Bone marrow (tissue), 2 donors: Measurements from ENCODE around the gene CAMK2B.
A peak's percentile ranks its signal among the peaks of the same experiment; 100 is the strongest.

Experiments used
- DNase-seq, 2 donors: peaks; one replicate each; lab custom pipeline; 2025; lab: John Stamatoyannopoulos, UW

CAMK2B gene

DNA sequence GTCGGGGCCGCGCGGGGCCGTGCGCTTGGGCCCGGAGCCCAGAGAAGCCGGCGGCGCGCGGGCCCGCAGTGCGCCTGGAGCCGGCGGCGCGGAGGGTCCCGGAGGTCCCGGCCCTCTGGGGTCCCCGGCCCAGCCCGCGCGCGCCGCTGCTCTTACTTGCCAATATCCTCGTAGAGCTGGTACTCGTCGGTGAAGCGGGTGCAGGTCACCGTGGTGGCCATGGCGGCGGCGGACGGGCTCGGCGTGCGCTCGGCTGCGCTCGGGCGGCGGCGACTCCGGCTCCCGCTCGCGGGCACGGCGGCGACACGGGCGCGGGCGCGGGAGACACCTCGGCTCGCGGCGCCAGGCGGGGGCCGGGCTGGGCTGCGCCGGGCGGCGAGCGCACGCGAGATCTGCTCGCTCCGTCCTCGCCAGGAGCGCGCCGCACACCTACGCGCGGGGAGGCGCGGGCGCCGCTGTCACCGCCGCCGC, at the start of gene CAMK2B:
Gene CAMK2B, minus strand, starts transcription at position 394 of the 471 bp plus-strand sequence. Its CDS starts 173 bp downstream, at position 221.
- no peak for DNase-seq

DNA sequence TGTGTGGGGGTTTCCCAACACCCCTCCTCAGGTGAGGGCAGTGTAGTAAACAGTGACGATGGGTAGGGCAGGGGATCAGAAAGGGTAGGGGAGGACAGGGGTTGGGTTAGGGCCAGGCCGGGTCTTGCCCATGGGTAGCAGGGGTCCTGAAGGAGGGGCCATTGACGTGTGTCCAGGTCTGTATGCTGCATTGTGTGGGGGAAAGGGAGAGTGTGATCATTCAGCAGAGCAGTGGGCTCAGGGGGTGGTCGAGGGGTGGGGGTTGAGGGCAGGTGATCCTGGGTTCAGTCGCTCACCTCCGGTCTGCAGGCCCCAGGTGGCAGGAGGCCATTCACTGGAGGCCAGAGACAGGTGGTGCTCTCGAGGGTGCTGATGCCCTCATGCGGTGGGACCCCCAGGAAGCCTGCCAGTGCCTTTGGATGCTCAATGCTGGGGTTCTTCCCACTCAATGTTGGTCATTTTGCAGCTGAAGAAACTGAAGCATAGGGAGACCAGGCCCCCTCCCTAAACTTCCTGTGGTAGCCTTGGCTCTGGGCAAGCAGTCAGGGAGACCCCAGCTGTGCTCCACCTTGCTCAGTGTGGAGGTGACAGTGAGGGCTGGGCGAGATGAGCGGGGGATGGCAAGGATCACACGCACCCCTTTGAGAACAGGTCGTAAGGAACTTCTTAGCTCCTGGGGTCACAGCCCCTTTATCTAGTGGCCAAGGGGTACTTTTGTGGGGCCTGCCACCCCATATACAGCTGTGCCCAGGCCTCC, 48.8 kb upstream of the CAMK2B start:
- no peak for DNase-seq

DNA sequence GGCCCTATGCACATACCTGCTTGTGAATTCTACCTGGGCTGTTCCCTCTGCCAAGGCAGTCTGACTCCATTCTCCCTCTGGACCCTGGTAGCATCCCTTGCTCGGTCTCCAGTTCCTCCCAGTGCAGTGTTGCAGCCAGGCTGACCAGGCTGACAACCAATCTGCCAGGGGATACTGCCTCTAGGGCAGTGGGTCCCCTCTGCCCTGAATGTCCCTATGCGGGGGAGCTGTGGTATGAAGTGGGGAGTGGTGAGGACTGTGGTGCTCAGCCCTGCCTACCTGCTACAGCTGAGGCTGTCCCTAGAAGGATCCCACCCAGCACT, 48.0 kb upstream of the CAMK2B start:
- no peak for DNase-seq

DNA sequence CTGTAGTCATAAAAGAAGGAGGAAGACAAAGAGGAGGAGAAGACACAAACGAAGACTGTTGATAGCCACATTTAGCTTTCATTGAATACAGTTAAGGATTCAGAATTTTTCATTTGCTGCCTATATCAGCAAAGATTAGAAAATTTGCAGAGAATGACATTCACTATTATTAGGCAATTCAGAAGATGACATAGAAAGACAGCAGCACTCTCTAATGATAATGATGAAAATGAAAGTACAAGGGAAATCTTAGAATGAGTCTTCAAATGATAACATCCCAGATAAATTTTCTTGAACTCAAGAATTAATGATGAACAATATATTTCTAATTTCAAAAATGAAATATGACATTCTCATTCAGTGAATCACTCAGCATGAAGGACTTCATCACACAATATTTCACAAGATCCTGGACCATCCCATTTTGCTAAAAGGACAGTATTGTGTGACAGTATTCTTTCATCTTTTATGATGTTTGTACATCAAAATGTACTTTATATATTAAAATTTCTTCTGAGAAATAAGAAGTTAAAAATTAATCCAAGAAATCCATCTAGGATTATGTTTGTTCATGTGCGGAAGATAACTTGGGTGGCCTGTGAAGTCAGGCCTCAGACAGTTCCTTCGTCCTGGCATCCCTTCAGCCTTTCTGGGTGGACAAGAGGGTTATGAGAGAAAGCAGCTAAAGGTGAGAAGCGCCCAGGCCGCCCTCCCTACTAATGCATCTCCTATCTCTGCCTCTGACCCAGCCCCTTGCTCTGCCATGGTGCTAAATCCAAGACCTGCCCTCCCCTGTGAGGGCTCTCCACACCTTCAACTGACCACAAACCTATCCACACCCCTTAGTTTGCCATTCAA, 47.4 kb upstream of the CAMK2B start:
- no peak for DNase-seq

DNA sequence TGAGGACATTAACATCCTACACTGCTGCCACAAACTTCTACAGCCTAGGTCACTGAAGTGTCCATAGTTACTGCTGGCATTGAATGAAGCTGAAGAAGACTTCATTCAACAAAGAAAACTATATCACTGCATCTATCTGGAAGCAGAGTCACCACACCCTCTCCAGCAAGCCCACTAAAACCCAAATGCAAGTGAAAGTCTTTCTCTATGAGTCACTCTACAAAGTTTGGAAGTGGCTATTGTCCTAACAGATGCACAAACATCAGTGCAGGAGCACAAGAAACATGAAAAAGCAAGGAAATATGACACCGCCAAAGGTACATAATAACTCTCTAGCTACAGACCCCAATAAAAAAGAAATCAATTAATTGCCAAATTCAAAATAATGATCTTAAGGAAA, 43.5 kb upstream of the CAMK2B start:
- no peak for DNase-seq

DNA sequence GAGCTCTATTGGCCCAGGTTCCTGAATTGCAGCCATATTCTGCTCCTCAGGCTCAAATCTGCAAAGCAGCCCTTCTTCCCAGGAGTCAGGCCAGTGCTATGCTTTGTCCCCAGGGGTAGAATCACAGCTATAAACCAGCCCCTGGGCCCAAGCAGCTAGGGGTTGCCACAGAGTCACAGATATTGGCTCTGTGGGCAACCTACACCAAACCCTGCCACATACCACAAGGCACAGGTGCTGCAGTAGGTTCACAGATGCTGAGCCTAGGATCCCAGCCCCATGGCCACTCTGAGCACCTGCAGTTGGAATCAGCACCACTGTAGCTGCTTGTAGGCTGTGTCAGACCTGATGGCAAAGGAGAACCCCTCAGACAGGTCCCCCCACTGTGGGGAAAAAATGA, 43.1 kb upstream of the CAMK2B start:
- DNase-seq: no peak

DNA sequence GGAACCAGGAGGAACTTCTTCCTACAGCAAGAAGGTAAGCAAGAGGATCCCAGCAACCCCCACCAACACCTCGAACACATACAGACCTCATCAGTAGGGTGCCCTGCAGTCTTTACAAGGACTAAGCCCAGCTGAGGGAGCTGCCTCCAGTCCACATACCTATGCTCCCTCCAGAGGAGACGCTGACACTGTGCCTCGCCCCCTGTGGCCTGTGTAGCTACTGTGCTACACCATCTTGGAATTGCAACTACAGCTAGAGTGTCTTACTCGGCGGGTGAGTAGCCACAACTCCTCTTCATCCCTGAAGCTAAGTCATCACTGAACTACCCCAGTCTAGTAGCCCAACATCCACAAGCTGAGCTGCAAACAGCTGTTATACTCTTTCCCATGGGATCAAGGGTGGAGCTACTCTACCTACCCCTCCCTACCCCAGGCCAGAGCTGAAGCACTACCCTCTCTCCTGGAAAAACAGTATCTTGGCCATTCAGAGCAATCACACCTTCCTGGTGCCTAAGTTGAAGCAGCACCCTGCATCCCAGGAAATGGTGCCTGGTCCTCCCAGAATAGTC, 42.2 kb upstream of the CAMK2B start:
- DNase-seq: no peak

DNA sequence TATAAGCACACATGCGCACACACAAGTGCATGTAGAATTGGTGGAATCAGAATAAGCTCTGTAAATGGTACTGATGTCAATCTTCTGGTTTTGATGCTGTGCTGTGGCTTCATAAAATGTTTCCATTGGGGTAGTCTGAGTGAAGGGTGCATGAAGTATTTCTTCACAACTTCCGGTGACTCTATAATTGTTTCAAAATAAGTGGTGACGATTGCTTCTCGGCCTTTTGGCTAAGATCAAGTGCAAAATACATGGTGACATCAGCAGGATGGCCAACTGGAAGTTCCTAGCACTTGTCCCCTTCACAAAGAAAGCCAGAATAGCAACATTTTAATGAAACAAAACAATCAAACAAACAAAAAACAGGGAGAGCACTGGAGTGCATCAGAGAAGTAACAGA, 41.6 kb upstream of the CAMK2B start:
- no peak for DNase-seq

DNA sequence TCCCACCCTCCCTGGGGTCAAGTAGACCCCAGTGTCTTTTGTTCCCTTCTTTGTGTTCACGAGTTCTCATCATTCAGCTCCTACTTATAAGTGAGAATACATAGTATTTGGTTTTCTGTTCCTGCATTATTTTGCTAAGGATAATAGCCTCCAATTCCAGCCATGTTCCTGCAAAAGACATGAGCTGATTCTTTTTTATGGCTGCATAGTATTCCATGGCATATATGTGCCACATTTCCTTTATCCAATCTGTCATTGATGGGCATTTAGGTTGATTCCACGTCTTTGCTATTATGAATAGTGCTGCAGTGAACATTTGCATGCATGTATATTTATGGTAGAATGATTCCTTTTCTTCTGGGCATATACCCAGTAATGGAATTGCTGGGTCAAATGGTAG, 28.3 kb upstream of the CAMK2B start:
- DNase-seq: no peak

DNA sequence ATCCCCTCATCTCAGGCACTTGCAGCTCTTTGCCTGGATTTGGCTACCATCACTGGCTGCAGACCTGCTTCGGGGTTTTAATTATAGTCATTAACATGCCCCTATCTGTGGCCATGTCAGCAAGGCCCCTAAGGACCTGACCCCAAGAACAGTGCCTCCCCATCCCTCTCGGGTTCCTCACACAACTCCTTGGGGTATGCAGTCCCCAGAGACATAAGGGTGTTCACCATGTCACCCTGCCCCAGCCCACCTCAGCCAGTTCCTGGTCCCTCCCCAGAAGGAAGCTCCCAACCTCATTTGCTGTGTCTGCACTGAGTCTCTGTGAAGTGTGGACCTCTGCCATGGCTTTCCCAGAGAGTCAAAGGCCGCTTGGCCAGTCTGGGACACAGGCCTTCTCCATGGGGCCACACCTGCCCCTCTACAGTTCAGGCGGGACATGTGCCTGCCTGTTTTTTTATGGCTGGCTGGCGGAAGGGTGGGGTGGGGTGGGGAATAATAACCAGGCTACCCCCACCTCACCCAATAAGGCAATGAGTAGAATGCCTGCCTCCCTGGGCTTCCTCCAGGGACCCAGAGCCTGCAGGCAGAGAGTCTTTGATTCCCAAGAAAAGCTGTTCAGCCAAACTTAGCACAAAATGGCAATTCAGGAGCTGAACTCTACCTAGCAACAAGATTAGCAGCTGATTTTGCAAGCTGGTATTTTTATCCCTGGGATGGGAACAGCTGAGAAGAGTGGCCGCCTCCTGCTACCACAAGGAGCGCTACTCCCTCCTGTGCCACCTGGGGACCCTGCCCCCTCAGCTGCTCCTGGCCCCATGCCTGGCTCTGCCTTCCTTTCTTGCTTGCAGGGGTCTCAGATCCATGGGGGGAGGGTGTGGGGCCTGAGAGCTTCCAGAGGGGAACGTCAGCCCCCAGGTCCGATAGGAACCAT, 23.7 kb upstream of the CAMK2B start:
- no peak for DNase-seq

DNA sequence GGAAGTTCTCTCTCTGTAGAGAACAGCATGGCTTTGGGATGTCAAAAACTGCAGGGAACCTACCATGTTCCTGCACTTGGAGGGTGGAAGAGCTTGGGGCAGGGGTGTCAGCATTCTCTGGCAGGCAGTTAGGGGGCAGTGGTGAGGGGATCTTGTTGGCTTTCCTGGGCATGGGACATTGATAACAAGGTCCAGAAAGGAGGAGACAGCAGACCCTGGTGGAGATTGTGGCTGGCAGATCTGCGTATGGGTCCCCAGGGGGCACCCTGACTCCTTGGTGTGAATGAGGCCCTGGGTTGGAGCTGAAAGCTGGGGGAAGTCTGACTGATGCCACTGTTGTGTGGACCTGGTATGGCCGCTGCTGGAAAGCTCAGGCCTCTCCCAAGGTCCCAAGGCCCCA, 22.9 kb upstream of the CAMK2B start:
- peak in 1 of 2 donors; percentile 21 for DNase-seq

DNA sequence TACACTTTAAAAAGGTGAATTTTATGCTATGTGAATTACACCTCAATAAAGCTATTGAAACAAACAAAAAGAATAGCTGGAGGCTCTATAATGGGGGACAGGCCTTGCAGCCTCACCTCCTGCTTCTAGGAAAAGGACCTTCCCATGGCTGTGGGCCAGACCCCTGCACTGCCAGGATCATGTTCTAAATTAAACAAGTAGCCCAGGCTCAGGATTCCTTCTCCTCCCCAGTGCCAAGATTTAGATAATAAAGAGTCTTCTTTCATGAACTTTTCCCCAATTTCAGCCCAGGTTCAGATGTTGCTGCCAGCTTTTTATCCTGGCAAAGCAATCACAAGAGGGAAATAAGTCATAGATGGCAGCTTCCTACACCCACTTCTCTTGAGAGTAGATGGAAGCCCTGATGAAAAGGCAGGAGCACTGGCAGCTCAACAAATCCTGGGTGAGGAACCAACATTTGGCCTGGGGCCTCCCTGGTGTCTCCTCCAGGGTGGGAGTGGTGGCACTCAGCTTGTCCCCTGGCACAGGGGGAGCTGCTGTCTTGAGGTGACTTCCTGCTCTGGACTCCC, 22.2 kb upstream of the CAMK2B start:
- no peak for DNase-seq

DNA sequence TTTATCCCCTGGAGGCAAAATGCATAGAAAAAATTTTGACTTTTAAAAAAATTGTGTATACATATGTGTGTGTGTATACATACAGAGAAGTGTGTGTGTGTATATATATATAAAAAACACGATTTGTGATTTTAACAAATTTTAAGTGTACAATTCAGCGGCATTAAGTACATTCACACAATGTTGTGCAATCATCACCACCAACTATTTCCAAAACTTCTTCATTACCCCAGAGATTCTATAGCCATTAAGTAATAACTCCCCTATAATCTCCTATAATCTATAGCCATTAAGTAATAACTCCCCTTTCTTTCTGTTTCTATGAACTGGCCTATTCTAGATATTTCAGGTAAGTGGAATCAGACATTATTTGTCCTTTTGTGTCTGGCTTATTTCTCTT, 20.7 kb upstream of the CAMK2B start:
- no peak for DNase-seq

DNA sequence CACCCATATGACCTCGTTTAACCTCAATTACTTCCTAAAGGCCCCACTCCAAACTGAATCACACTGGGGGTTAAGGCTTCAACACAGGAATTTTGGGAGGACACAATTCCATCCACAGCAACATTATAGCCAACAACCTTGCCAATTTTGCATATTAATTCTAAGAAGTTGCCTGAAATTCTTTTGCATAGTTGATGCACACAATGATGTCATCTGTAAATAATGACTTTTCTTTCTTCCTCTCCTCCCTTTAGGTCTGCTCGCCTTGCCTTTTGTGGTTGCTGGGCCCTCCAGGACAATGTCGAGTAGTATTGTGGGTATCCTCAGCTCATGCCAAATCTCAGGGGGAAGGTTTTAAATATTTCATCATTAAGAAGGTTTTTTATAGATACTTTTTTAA, 16.0 kb upstream of the CAMK2B start:
- no peak for DNase-seq

DNA sequence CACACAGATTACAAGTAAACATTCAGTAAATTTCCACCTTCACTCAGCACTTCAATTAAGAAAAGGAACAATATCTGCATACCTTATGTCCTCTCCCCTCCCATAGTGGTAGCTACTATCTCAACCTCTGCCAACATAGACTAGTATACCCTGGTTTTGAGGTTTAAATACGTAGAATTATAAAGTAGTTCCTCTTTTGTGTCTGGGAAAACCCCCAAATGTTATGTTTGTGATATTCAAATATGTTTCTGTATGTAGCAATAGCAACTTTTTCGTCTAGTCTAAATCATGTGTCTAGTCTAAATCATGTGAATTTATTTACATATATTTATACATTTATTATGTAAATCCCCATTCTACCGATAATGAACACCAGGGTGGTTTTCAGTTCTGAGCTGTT, 13.2 kb upstream of the CAMK2B start:
- DNase-seq: no peak

DNA sequence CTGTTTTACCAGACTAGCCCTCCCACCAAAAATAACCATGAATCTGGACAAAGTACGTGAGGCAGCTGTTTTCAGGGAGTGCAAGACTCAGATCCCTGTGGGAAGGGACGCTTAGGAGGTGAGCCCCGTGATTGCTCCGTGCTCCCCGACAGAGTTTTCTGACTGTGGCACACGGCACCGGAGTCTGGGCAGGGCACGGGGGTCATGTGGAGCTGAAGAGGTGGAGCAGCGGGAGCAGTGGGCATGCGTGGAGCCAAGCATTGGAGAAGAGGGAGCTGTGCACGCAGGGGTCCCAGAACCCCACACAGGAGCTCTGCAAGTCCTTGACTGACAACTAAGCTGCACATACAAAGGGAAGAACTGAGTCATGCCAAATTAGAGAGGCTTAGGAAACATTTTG, 11.1 kb upstream of the CAMK2B start:
- DNase-seq: no peak

DNA sequence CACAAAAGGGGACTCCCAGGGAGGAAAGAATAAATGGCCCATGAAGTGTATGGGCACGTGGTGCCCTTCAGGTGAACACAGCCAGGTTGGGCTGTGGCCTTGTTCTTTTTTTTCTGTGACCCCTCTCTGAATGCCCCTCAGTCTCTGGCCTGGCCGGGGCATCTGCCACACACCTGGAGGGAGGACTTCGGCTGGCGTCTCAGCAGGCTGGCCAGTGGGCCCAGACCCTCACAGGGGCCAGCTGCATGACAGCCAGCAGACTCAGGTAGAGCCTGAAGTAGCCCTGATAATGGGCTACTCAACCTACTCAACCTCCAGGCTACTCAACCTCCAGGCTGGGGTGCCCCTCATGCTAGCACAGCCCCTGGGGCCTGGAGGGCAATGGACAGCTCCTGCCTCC, 9.8 kb upstream of the CAMK2B start:
- no peak for DNase-seq

DNA sequence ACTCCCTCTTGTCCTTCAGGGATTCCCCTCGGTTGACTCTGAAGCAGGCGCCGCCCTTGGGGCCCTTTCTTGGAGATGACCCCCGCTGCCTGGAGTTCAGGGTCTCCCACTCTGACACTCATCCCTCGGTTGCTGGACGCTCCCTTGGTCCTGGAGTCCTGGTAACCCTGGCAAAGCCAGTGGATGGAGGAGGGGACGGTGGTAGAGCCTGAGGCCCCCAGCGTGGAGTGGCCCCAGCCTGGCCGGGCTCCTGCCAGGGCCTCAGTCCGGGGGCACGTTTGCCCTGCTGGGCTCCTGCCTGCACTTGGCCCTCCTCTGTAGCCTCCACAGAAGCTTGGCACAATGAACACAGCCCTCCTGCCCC, 9.3 kb upstream of the CAMK2B start:
- no peak for DNase-seq

DNA sequence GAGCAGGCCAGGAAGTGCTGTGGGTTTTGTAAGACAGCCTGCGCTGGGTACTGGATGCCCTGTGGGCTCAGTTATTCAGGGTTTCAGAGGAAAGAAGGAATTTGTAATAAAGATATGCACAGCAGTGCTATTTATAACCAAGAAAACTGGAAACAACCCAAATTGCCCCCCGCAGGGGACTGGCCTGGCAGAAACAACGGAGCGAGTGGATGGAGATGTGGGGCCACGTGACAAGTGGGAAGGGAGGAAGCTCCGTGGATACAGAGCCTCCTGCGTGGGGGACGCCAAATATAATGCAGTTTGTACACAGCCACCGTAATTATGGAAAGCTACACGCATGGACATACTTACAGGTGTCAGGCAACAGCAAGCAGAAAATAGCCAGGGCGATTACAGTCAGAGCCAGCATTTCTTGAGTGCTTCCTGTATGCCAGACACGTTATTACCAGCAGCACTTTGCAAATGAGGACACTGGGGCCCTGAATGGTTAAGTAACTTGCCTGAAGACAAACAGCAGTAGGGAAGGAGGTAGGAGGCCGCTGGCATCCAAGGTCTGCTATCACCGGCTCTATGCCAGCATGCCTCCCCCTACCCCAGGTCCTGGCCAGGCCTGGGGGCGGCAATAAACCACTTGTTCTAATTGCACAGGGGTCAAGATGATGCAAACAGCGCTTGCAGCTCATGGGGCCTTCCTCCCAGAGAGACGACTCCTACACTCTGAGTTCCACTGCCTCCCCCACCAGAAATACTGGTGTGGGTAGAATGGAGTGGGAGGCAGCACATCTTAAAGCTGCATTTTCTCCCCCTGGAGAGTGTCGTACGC, 8.7 kb upstream of the CAMK2B start:
- DNase-seq: no peak

DNA sequence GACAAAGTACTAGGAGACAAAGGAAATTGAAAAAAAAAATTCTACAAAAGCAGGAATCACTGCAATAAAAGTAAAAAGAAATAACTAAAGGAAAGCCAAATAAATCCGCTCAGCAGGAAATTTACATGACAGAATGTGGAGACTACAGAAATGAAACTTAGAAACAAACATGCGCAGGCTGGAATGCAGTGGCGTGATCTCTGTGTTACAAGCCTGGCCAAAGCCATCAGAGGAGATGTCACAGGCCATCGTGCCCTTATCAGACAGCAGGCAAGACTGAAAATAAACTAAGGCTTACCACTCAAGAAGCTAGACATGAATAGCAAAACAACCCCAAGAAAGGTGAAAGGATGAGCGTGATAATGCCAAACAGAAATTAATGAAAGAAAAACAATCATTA, 6.3 kb upstream of the CAMK2B start:
- DNase-seq: no peak

DNA sequence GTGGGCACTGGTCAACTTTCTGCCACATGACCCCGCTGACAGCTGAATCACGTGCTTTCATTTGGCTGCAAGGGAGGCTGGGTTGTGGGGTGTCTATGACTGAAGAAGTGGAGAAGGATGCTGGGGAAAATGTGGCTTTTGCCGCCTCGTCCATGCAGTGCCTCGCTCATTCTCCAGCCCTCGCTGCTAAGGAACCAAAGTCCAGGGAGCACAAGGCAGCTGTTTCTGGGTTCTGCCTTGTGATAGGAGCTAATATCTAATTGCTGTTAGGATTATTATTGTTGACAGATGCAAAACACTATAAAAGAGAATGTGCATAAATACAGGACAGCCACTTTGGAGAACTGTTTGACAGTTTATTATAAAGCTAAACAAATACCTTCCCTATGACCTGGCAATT, 4.9 kb upstream of the CAMK2B start:
- no peak for DNase-seq
